Esophagus squamous epithelium (tissue), 4 donors: ENCODE data around the gene IDUA.
A peak's percentile ranks its signal among the peaks of the same experiment; 100 is the strongest.

Experiments used
- POLR2A ChIP-seq, 4 donors: fragments of 450-650 bp; IDR thresholded peaks; one replicate each; pipeline ENCODE4 v1.6.1; 2017; ENCODE audit warnings: antibody characterized with exemption in 4 of 4, mild to moderate bottlenecking in 4 of 4, moderate library complexity in 3 of 4
- TF ChIP-seq, protein P1 (sequence below), 6 experiments: fragments of 450-650 bp in 4 of 6; fragments of 200-600 bp in 2 of 6; sonication (generic) in 2 of 6; IDR thresholded peaks; one replicate each; pipeline ENCODE4 v1.5.1; 2016 to 2019; ENCODE audit warnings: antibody characterized with exemption in 6 of 6, mild to moderate bottlenecking in 4 of 6, moderate library complexity in 4 of 6

DNA sequence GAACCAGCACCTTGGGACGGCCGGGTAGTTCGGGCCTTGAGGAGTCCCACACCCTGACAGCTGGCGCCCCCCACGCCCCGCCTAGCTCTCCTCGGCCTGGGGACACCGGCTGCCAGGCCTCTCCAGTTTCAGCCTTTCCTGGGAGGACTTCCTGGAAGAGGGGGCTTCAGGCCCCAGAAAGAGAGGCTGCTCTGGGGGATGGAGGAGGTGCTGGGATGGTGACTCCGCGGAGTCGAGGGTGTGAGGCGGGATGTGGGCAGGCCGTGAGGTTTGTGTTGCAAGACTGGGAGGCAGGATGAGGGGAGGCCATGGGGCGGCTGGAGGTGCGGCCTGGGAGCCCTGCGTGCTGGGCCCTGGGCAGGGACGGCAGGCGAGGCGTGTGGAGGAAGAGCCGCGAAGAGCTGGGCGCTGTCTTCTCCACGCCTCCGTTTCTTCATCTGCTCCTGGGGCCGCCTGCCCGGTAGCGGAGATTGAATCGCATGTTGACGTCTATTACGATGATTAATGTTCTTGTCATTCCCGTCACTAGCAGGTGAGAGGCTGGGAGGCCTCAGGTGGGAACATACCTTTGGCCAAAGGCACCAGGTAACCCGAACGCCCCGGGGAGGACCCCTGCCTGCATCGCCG lies 23.7 kb downstream of the IDUA start:
- TF ChIP-seq, protein P1, sequence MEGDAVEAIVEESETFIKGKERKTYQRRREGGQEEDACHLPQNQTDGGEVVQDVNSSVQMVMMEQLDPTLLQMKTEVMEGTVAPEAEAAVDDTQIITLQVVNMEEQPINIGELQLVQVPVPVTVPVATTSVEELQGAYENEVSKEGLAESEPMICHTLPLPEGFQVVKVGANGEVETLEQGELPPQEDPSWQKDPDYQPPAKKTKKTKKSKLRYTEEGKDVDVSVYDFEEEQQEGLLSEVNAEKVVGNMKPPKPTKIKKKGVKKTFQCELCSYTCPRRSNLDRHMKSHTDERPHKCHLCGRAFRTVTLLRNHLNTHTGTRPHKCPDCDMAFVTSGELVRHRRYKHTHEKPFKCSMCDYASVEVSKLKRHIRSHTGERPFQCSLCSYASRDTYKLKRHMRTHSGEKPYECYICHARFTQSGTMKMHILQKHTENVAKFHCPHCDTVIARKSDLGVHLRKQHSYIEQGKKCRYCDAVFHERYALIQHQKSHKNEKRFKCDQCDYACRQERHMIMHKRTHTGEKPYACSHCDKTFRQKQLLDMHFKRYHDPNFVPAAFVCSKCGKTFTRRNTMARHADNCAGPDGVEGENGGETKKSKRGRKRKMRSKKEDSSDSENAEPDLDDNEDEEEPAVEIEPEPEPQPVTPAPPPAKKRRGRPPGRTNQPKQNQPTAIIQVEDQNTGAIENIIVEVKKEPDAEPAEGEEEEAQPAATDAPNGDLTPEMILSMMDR (IDR thresholded peaks at IDR 0.05), result no peak
- TF ChIP-seq POLR2A (IDR thresholded peaks at IDR 0.05), result peak in 1 of 4 donors; percentile 26
